Stimulated activated CD4-positive, alpha-beta T cell treated with anti-CD3 and anti-CD28 coated beads, Interleukin-1b, Interleukin-23, amount 100 ng/mL, for 1 hour (primary cell): ENCODE results near the gene ENSA.
"Not testable (repeated sequence)": the region's sequence is repeated elsewhere in the genome, so short reads cannot be mapped to it uniquely, and the experiment has no call there.

Source experiments
- DNase-seq, 2 donors: peaks; one replicate each; pipeline ENCODE4 v3.0.0-alpha.2; 2020; ENCODE audit warnings: low read depth in 2 of 2

ENSA gene, protein sequence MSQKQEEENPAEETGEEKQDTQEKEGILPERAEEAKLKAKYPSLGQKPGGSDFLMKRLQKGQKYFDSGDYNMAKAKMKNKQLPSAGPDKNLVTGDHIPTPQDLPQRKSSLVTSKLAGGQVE

DNA sequence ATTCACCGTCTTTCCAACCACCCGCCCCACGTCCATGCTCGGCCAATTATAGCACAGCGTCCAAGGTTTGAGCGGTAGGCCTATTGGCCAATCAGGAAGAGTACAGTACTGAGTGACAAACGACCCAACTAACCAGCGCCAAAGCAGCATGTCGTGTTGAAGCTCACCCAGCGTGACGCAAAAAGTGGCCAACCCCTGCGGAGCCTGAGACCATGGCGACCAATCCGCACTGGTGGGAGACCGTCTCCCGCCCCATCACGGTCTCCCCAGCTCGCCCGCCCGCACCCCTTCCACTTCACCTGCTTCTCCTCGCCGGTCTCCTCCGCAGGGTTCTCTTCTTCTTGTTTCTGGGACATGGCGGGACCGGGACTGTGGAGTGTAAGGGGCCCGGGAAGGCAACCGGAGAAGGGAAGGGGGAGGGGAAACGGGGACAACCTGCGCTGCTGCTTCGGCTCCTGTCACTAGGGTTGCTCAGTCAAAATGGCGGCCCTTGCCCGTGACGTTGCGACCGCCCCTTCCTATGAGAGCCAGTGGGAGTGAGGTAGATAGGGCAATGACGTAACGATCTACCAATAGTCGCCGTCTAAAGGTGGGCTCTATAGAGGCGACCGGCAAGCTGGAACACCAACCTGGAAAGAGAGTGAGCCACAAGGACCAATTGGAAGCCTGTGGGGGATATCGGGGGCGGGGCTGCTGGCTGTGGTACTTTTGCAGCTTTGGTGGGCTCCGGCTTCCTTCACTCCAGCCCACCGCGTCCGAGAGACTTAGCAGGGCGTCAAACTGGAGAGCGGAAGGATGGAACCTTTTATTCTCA, at the start of gene ENSA:
TSS of gene ENSA (minus strand) at position 498 of the 814 bp plus-strand sequence. CDS start at position 356, 142 bp downstream.
- peak; percentile 82 to 88 for DNase-seq

DNA sequence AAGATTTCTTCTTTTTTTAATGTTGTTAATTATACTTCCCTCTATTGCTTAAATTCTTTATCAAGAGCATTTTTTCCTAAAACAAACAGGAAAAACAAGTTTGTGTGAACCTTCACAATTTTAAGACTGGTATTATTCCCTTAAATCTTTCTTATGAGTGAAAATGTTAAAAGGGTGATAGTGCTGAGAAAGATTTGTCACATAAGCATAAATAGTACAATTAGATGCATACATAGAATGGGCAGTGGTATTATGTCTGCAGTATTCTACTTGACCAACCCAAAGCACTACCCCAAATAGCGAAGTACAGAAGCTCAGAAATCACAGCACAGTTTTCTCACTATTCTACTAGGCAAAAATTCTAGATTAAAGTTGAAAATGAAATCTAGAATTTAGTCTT, 49.6 kb upstream of the ENSA start:
- DNase-seq, result no peak

DNA sequence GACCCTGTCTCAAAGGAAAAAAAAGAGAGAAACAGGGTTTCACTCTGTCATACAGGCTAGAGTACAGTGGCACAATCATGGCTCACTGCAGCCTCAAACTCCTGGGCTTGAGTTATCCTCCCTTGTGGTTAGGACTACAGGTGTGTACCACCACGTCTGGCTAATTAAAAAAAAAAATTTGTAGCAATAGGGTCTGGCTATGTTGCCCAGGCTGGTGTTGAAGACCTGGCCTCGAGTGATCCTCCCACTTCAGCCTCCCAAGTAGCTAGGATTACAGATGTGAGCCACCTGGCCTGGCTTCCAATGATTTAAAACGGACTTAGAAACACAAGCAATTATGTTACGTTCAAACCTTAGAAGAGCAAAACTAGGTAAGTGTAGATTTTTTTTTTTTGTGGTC, 45.5 kb upstream of the ENSA start:
- DNase-seq, result no peak

DNA sequence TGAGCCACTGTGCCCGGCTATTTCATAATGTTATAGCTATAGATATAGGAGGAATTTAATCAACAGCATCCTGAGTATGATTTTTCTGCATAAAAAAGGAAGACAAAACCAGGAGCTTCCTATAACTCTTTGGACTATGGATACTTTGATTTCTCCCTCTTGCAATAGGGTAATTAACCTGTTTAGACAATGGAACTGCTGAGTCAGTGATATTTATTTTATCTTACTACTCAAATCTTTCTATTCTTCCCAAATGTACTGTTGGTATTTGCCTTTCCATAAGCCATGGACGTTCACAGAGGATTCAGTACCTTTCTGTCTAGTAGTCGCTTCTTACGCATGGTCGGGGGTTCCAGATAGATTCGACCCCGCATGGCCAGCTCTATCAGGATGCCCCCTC, 33.9 kb upstream of the ENSA start:
- DNase-seq, result no peak

DNA sequence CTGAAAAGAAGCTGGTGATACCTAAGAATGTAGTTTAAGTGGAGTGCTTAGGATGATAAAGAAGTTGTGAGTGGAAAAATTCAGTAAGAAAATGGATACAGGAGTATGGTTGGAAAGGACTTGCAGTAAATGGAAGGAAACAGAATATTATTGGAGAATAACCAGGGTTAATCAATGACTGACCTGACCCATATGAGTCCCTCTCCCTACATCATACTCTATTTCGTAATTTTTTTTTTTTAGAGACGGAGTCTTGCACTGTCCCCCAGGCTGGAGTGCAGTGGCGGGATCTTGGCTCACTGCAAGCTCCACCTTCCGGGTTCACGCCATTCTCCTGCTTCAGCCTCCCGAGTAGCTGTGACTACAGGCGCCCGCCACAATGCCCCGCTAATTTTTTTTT, 33.4 kb upstream of the ENSA start:
- no peak for DNase-seq

DNA sequence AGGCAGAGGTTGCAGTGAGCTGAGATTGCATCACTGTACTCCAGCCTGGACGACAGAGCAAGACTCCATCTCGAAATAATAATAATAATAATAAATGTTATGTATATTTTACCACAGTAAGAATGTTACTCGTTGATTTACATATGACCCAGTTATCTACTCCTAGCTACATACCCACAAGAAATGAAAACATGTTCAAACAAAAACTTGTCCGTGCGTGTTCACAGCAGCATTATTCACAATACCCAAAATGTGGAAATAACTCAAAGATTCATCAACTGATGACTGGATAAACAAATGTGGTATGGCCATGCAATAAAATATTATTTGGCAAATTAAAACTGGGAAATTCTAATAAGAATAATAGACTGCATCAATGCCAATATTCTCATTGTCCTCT, 31.7 kb upstream of the ENSA start:
- no peak for DNase-seq

DNA sequence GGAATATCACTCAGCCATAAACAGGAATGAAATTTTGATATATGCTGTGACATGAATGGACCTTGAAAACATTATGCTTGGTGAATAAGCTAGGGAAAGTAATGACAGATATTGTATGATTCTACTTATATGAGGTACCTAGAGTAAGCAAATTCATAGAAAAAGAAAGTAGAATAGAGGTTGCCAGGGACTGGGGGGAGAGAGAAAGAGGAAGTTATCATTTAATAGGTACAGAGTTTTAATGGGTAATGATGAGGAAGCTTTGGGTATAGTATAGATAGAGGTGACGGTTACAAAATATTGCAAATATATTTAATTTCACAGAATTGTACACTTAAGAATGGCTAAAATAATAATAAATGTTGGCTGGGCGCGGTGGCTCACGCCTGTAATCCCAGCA, 31.2 kb upstream of the ENSA start:
- no peak for DNase-seq

DNA sequence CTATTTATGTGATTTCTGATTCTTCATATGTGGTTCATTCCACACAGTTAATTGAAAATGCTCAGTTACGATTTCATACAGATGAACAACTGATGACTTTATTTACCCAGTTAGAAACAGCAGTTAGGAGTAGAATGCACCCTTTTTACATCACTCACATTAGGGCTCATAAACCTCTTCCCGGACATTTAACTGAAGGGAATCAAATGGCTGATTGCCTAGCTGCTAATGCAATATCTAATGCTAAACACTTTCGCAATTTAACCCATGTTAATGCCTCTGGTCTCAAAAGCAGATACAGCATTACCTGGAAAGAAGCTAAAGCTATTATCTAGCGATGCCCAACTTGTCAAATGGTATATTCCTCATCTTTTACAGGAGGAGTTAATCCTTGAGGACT, 27.7 kb upstream of the ENSA start:
- DNase-seq, result not testable (repeated sequence)

DNA sequence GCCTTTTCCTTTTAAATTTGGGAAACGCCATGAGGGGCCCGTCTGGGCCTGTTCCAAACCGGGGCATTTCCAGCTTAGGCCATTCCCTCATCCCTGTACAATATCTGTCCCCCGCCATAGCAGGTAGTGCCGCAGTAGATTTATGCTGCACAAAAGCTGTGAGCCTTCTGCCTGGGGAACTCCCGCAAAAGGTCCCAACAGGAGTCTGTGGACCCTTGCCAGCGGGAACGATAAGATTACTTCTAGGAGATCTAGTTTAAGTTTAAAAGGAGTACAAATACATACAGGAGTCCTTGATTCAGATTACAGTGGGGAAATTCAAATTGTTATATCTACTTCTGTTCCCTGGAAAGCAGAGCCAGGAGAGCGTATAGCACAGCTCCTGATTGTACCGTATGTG, 25.2 kb upstream of the ENSA start:
- DNase-seq, result not testable (repeated sequence)

DNA sequence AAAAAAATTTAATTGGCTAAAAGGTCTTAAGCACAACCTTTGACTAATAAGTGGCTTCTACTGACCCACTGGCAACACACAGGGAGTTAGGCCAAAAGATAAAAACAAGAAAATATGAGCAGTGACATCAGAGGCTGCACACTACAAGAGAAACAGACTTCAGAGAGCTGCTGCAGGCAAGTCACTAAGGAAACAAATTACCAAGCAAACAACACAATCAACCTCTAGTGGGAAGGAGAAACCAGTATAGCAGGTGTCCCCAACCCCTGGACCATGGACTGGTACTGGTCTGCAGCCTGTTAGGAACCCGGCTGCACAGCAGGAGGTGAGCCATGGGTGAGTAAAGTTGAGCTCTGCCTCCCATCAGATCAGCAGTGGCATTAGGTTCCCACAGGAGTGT, 20.8 kb upstream of the ENSA start:
- DNase-seq, result no peak

DNA sequence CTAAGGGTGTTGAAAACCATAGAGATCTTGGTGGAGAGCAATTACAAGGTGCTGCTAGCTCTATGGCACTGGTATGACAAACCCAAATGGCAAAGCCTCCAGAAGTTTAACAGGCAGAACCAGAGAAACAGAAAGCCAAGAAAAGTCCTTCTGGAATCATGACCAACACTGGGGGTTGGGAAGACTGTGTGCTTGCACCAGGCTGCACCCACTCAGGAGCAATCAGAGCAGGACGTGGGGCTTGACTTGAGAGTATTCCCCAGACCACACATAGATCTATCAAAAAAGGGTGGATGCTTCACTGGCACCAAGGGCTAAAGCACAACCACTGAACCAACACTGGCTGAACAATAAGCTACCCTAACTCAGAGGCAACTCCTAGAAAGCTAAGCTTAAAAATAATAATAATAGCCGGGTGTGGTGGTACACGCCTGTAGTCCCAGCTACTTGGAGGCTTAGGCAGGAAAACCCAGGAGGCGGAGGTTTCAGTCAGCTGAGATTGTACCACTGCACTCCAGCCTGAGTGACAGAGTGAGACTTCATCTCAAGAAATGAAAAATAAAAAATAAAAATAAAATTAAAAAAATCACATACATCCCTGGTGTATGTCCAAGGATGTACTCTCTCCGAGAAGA, 20.1 kb upstream of the ENSA start:
- DNase-seq, result no peak

DNA sequence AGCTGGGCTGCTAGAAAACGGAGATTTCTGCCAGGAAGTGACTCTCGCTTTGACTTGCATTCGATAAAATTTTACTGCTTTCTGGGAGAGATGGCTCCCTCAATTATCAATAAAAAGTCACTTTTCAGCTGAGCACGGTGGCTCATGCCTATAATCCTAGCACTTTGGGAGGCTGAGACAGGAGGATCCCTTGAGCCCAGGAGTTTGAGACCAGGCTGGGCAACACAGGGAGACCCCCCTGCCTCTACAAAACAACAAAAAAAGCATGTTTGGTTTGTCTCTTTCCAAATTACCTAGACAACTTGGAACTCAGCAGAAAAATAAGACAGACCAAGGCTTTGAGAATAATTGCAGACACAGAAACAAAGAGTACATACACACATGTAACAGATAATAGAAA, 12.9 kb upstream of the ENSA start:
- DNase-seq, result no peak

DNA sequence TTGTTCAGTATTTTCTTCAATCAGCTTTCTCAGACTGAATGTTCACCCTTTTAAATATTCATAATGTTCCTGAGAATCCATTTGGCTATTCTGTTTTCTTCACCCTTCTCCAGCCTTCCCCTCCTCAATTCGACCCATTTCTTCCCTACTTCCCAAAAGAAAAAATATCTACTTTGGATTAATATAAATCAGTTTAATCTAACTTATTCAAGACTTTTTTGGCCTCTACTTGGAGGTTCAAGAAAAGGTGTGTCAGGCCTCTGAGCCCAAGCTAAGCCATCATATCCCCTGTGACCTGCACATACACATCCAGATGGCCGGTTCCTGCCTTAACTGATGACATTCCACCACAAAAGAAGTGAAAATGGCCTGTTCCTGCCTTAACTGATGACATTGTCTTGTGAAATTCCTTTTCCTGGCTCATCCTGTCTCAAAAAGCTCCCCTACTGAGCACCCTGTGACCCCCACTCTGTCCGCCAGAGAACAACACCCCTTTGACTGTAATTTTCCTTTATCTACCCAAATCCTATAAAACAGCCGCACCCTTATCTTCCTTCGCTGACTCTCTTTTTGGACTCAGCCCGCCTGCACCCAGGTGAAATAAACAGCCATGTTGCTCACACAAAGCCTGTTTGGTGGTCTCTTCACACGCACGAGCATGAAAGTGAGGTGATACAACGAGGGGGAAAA, 11.9 kb upstream of the ENSA start:
- DNase-seq, result not testable (repeated sequence)

DNA sequence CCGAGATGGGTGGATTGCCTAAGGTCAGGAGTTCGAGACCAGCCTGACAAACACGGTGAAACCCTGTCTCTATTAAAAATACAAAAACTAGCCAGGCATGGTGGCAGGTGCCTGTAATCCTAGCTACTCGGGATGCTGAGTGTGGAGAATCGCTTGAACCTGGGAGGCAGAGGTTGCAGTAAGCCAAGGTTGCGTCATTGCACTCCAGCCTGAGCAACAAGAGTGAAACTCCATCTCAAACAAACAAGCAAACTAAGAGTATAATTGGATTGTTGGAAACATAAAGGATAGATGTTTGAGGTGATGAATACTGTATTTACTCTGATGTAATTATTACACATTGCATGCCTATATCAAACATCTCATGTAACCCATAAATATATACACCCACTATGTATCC, 9.0 kb upstream of the ENSA start:
- not testable (repeated sequence) for DNase-seq

DNA sequence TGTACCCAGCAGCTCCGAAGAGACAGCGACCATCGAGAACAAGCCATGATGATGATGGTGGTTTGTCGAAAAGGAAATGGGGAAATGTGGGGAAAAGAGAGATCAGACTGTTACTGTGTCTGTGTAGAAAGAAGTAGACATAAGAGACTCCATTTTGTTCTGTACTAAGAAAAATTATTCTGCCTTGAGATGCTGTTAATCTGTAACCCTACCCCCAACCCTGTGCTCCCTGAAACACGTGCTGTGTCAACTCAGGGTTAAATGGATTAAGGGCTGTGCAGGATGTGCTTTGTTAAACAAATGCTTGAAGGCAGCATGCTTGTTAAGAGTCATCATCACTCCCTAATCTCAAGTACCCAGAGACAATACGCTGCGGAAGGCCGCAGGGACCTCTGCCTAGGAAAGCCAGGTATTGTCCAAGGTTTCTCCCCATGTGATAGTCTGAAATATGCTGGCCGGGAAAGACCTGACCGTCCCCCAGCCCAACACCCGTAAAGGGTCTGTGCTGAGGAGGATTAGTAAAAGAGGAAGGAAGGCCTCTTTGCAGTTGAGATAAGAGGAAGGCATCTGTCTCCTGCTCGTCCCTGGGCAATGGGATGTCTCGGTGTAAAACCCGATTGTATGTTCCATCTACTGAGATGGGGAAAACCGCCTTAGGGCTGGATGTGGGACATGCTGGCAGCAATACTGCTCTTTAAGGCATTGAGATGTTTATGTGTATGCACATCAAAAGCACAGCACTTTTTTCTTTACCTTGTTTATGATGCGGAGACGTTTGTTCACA, 5.6 kb upstream of the ENSA start:
- not testable (repeated sequence) for DNase-seq

DNA sequence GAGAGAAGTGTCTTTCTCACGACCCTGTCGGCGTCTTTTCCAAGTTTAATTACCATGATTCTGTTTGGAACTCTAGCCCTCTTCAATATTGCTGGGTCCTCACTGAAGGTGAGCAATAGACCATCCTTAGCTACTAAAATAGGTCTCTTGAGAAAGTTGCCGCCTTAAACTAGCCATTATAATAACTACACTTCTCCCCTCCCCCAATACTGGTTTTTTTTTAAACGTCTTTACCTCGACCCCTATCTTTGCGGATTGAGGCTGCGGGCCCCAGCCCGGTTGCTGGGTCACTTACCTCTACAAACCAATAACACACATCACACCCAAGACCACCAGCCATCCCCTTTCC, 672 bp downstream of the ENSA start:
- no peak for DNase-seq

DNA sequence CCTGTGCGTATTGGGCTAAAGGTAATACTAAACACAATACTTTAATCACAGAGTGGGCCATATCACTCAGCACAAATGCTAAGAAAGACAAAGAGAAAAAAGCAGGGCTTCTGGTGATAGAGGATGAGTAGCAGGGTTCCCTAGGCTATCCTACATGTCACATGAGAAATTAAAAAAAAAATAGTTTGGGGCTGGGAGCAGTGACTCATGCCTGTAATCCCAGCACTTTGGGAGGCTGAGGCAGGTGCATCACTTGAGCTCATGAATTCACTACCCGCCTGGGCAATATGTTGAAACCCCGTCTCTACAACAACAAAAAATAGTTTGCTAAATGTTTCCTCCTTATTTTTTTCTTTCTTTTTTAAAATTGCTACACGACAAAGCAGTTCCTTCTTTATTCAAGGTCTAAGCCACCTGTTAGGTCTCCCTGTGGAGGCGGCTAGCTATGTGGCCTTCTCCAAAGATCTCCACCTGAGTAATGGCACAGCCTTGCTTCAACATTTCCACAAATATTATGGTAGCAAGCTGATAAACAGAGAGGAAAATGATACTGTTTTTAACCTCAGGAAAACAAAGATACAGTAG, 1.5 kb downstream of the ENSA start:
- DNase-seq, result no peak

DNA sequence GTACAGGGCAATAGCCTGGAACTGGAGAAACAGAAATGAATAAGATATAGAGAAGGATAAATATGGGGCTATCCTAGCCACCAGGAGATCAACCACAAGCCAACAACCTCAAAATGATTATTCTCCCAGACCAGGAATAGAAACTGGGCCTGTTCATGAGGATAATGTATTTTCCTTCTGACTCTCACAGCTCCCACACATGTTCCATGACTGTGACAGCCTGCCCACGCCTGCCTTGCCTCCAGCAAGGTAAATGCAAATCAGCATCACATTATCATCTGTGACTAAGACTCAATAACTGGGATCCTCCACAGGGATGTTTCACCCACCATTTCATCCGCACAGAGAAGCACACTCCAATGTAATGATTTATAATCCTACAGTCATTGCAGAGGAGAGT, 3.3 kb downstream of the ENSA start:
- no peak for DNase-seq

DNA sequence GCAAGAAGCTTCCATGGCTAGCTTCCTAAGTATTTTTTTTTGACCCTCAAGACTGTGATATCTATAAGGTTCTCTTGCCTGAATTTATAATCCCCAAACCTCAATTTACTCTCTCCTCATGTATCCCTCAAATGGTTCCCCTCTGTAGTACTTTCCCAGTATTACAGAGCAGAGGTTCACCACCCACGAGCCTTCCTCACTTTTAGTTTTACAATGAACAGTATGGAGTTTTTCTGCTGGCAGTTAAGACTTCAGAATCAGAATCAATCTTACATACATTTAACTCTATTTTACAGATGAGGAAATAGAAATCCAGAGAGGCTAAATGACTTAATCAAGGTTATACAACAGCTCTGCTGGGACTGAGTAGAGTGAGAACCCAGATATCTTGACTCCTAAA, 4.9 kb downstream of the ENSA start:
- DNase-seq, result not testable (repeated sequence)

DNA sequence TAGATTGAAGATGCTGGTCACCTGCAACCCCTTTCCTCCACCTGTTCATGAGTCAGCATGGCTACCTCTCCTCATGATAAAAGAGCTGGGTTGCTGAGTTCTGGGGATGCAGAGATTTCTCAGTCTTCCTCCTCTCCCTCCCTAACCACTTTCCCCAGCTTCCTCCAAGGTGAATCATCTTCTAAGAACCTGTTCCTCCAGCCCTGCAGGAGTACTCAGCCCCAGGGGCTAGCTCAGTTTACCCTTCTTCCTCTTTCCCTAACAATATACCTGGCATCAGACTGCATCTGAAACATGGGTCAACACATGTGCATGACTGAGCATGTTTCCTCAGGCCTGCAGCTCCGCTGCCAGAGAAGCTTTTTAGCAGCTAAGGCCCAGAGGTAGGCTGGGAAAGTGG, 5.3 kb downstream of the ENSA start:
- not testable (repeated sequence) for DNase-seq

DNA sequence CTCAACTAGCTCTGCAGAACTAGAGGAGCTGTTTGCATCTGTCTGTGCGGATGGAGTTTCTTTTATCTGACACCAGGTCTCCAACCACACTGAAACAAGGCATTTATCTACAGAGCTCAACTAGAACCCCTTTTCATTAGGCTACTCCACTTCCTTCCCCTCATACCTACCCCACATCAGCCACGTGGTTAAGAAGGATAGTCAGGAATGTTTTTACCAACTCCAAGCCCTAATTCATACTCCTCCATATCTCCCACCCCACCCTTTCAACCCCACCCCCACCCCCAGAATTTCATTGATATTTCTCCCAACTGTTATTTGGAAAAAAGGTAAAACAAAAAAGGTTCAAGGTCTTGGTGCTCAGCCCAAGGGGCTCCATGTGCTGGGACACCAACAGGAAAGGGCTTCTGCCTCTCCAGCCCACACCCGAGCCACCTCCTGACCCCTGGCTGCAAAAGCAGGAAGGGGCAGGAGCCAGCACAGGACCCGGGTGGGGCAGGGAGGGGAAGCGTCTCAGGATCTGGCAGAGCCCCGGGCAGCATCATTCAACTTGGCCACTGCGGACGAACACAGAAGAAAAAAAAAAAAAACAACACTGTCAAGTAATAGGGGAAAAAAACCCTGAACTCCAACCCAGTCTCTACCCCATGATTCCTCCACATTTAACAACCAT, 7.0 kb downstream of the ENSA start:
- DNase-seq, result no peak
